ENCODE measurements around the gene GFPT2. TPM values are rescaled to one million over a fixed set of nuclear protein-coding genes. Genes with fewer than 3 reads are reported as not detected.

Gene GFPT2
- 0.26 and 0.53 TPM in 2 replicates for total RNA-seq

GRCh38 chr5:180353048-180353979, at the start of gene GFPT2:
TSS of gene GFPT2 (minus strand) at chr5:180353336. CDS start at chr5:180353217, 119 bp downstream.
- H3K27me3 ChIP-seq (ENCODE audit: control insufficient read depth, insufficient read depth, low read length) = peaks cover 21% of the 10 kb centered on the region
- peak within 1 kb of the TSS; percentile 41 for H3K4me3 ChIP-seq (ENCODE audit: low read depth, low read length)
- no peak for DNase-seq (ENCODE audit: low read depth)
- TF ChIP-seq, protein P1, sequence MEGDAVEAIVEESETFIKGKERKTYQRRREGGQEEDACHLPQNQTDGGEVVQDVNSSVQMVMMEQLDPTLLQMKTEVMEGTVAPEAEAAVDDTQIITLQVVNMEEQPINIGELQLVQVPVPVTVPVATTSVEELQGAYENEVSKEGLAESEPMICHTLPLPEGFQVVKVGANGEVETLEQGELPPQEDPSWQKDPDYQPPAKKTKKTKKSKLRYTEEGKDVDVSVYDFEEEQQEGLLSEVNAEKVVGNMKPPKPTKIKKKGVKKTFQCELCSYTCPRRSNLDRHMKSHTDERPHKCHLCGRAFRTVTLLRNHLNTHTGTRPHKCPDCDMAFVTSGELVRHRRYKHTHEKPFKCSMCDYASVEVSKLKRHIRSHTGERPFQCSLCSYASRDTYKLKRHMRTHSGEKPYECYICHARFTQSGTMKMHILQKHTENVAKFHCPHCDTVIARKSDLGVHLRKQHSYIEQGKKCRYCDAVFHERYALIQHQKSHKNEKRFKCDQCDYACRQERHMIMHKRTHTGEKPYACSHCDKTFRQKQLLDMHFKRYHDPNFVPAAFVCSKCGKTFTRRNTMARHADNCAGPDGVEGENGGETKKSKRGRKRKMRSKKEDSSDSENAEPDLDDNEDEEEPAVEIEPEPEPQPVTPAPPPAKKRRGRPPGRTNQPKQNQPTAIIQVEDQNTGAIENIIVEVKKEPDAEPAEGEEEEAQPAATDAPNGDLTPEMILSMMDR (IDR thresholded peaks at IDR 0.05; ENCODE audit: insufficient read depth, low read length, severe bottlenecking) = no peak
- H3K36me3 ChIP-seq (ENCODE audit: control insufficient read depth, insufficient read depth, low read length) = no peaks in the 10 kb centered on the region
- FAIRE-seq = no peak

DNA sequence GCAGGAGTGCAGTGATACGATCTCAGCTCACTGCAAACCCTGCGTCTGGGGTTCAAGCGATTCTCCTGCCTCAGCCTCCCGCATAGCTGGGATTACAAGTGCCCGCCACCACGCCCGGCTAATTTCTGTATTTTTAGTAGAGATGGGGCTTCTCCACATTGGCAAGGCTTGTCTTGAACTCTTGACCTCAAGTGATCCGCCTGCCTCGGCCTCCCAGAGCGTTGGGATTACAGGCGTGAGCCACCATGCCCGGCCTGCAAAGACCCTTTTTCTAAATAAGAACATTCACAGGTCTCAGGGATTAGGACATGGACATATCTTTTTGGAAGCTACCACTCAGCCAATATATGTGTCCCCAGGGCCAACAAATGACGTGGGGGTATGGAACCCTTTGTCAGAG, 49.6 kb upstream of the GFPT2 start:
- FAIRE-seq = no peak
- Histone ChIP-seq H3K36me3 (ENCODE audit: control insufficient read depth, insufficient read depth, low read length) (no peaks in the 10 kb centered on the region), H3K27me3 (ENCODE audit: control insufficient read depth, insufficient read depth, low read length) (no peaks in the 10 kb centered on the region), H3K4me3 (ENCODE audit: low read depth, low read length) (no peak overlapping the region)
- TF ChIP-seq, protein P1 (IDR thresholded peaks at IDR 0.05; ENCODE audit: insufficient read depth, low read length, severe bottlenecking) = no peak
- DNase-seq (ENCODE audit: low read depth) = no peak

DNA sequence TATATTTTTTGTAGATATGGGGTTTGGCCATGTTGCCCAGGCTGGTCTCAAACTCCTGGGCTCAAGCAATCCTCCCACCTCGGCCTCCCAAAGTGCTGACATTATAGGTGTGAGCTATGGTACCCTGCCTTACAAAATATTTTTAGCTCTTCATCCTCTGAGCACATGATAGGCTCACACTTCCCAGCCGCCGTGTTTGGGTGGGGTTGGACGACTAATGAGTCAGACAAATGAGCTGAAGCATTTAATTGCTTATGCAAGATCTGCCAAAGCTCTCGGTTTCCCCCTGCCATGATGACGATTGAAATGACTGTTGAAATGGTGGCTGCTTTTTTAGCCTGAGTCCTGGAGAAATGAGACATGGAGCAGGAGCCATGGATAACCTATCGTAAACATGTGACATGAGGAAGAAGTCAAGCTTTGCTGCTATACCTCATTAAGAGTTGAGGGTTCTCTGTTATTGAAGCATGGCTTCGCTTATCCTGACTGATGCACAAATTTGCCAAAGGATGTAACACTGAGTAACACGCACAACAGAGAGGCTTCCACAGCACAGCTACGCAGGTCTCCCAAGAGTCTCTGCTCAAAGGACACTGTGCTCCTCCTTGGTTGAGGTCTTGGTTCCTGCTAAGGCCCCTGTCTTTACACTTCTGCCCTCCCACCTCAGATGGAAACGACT, 48.2 kb upstream of the GFPT2 start:
- FAIRE-seq = no peak
- DNase-seq (ENCODE audit: low read depth) = no peak
- no peak overlapping the region for H3K4me3 ChIP-seq (ENCODE audit: low read depth, low read length)
- no peaks in the 10 kb centered on the region for H3K27me3 ChIP-seq (ENCODE audit: control insufficient read depth, insufficient read depth, low read length)
- TF ChIP-seq, protein P1 (IDR thresholded peaks at IDR 0.05; ENCODE audit: insufficient read depth, low read length, severe bottlenecking) = no peak
- H3K36me3 ChIP-seq (ENCODE audit: control insufficient read depth, insufficient read depth, low read length) = no peaks in the 10 kb centered on the region

GRCh38 chr5:180400416-180400815, 47.3 kb upstream of the GFPT2 start:
- Histone ChIP-seq H3K4me3 (ENCODE audit: low read depth, low read length) (no peak overlapping the region), H3K27me3 (ENCODE audit: control insufficient read depth, insufficient read depth, low read length) (no peaks in the 10 kb centered on the region), H3K36me3 (ENCODE audit: control insufficient read depth, insufficient read depth, low read length) (no peaks in the 10 kb centered on the region)
- TF ChIP-seq, protein P1 (IDR thresholded peaks at IDR 0.05; ENCODE audit: insufficient read depth, low read length, severe bottlenecking) = no peak
- no peak for FAIRE-seq
- DNase-seq (ENCODE audit: low read depth) = peak; percentile 3

GRCh38 chr5:180399401-180400215, 46.5 kb upstream of the GFPT2 start:
- TF ChIP-seq, protein P1 (IDR thresholded peaks at IDR 0.05; ENCODE audit: insufficient read depth, low read length, severe bottlenecking) = no peak
- H3K36me3 ChIP-seq (ENCODE audit: control insufficient read depth, insufficient read depth, low read length) = no peaks in the 10 kb centered on the region
- DNase-seq (ENCODE audit: low read depth) (no peak), FAIRE-seq (no peak)
- H3K4me3 ChIP-seq (ENCODE audit: low read depth, low read length) = no peak overlapping the region
- H3K27me3 ChIP-seq (ENCODE audit: control insufficient read depth, insufficient read depth, low read length) = no peaks in the 10 kb centered on the region
